GM11168 (cell line): ENCODE data around the gene DEDD2.

ENCODE experiments used
- in situ Hi-C: fragments of 300-500 bp; cut with MboI; formaldehyde crosslinking; loops from one replicate; pipeline ENCODE4 v1.12.0; 2022; ENCODE audit warnings: low sequenced_read_pairs; ENCODE audit not compliant: unreplicated experiment

DEDD2 gene

DNA sequence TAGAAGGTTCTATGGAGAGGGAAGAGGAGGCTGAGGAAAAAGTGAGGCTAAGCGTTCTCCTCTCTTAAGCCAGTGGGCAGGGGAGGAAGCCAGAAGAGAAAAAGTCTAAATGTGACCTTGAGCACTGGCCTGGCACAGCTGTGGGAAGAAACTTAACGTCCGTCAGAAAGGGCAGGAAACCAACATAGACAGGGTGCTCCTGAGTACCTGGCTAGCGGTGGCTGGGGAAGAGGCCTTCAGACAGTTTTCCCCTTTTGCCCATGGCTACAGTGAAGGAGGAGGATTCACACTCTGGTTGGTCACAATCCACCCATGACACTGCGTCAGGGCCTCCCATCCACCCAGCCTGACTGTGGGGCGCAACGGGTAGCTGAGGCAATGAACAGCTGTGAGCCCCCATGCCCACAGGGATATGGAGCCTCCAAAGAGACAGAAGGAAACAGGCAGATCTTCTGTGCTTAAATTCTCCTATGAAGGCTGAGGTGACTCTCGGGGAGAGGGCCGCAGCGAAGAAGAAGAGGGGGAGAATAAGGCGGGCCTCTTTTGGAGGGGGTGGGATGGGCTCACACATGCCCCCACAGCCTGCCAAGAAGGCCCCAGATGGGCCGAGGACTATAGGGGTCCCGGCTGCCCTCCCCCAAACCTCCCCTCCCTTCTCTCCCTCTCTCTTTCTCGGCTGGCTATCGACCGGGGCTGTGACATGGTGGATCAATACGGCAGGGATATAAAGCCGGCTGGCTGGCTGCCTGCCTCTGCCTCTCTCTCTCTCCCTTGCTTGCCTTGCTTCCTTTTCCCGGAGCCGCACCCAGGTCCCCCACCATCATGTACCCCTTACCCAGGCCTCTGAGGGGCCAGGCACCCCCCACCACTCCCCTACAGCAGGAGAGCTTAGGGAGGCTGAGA, 65.4 kb downstream of the DEDD2 start:
- in situ Hi-C loops = no loop called here

DNA sequence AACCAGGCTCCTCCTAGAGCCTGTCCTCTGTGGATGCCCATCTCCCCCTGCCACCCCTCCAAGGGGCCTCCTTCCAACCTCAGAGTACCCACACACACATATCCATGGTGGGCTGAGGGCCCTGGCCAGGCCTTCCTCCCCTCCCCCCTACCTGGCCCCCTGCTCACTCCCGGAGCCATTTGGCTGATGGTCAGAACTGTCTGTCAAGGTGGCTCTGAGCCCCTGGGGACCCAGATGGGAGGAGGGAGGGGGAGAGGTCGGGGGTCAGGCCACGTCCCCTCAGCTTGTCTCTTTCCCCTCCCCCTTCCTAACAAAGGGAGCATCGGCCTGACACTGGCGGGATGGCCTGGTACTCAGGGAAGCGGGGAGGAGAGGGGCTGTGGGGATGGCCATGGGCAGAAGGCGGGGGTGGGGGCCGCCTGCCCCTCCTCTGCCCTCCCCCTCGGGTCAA, 66.5 kb downstream of the DEDD2 start:
- in situ Hi-C loops = no loop called here

DNA sequence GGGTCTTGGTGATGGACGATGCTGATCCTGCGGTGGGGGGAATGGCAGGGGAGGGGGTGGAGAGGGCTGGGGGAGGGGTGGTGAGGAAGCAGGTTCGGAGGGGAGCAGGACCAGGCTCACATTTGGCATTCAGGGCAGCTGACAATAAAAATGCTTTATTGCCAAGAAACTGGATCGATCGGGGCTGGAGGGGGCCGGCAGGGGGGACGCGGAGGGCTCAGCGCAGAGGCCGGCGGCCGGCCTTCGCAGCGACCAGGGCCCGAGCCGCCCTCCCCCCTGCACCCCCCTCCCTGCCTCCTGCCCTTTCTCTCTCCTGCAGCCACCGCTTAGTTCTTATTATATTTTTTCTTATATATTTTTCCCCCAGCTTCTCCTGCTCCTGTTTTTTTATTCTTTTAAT, 67.1 kb downstream of the DEDD2 start:
- in situ Hi-C loops = no loop called here

DNA sequence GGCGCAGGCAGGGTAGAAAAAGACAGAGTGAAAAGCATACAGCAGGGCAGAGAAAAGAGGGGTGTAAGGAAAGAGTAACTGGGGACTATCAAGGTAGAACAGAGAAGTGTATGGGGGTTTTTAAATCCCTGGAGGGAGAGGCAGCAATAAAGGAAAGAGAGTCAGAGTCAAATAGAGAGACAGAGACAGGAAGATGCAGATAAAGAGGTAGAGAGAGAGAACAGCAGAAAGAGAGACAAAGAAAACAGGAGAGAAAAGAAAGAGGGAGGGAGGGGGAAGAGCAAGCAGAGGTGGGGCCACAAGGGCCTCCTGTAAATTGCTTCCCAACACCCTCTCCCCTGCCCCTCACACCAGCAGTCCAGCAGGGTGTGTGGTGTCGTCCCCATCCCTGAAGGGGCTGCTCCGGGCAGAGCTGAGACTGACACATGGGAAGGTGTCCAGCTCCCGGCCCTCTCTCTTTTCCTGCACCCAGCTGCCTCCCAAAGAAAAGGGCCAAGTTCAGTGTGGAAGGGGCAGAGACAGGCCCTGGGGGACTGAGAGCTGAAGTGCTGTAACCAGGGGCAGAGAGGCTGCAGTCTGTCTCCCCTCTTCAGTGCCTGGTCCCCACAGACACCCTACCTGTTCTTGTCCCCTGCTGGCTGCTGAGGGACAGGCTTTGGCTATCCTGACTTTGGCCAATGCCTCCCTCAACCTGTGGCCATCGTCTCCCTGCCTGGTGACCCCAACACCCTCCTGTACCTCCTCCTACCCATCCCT, 67.9 kb downstream of the DEDD2 start:
- in situ Hi-C loops = no loop called here
